Upper lobe of left lung (tissue), 4 donors: ENCODE data around the gene RNF31.

Experiments
- POLR2A ChIP-seq, 4 donors: fragments of 450-650 bp; IDR thresholded peaks; one replicate each; pipeline ENCODE4 v1.5.1; 2016 to 2017; ENCODE audit warnings: antibody characterized with exemption in 4 of 4, mild to moderate bottlenecking in 2 of 4
- TF ChIP-seq, protein P1 (sequence below), 6 experiments: fragments of 450-650 bp in 4 of 6; fragments of 200-600 bp in 2 of 6; sonication (generic) in 2 of 6; IDR thresholded peaks; one replicate each; pipeline ENCODE4 v1.5.1; 2016 to 2019; ENCODE audit warnings: antibody characterized with exemption in 6 of 6

DNA sequence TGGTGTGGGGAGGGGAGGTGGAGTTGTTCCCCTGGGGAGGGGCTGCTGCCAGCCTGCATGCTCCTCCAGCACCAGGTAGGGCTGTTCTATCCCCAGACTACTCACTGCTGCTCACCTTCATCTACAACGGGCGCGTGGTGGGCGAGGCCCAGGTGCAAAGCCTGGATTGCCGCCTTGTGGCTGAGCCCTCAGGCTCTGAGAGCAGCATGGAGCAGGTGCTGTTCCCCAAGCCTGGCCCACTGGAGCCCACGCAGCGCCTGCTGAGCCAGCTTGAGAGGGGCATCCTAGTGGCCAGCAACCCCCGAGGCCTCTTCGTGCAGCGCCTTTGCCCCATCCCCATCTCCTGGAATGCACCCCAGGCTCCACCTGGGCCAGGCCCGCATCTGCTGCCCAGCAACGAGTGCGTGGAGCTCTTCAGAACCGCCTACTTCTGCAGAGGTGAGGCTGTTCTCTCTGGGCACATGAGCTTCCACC is 17.3 kb downstream of the RNF31 start:
- TF ChIP-seq, protein P1, sequence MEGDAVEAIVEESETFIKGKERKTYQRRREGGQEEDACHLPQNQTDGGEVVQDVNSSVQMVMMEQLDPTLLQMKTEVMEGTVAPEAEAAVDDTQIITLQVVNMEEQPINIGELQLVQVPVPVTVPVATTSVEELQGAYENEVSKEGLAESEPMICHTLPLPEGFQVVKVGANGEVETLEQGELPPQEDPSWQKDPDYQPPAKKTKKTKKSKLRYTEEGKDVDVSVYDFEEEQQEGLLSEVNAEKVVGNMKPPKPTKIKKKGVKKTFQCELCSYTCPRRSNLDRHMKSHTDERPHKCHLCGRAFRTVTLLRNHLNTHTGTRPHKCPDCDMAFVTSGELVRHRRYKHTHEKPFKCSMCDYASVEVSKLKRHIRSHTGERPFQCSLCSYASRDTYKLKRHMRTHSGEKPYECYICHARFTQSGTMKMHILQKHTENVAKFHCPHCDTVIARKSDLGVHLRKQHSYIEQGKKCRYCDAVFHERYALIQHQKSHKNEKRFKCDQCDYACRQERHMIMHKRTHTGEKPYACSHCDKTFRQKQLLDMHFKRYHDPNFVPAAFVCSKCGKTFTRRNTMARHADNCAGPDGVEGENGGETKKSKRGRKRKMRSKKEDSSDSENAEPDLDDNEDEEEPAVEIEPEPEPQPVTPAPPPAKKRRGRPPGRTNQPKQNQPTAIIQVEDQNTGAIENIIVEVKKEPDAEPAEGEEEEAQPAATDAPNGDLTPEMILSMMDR (IDR thresholded peaks at IDR 0.05), result no peak
- no peak for TF ChIP-seq POLR2A (IDR thresholded peaks at IDR 0.05)
